Upper lobe of left lung (tissue), 4 donors: ENCODE results near the gene CYP27C1.

Experiments
- CTCF ChIP-seq, 6 experiments: fragments of 450-650 bp in 4 of 6; fragments of 200-600 bp in 2 of 6; sonication (generic) in 2 of 6; IDR thresholded peaks; one replicate each; pipeline ENCODE4 v1.5.1; 2016 to 2019; ENCODE audit warnings: antibody characterized with exemption in 6 of 6
- POLR2A ChIP-seq, 4 donors: fragments of 450-650 bp; IDR thresholded peaks; one replicate each; pipeline ENCODE4 v1.5.1; 2016 to 2017; ENCODE audit warnings: antibody characterized with exemption in 4 of 4, mild to moderate bottlenecking in 2 of 4

- TF ChIP-seq CTCF (IDR thresholded peaks at IDR 0.05) (no peak), POLR2A (IDR thresholded peaks at IDR 0.05) (no peak)
Observed at GRCh38 chr2:127195140-127196074, 24.7 kb downstream of the CYP27C1 start.
